Measurements from ENCODE around the gene NEK3. TPM values are rescaled to one million over a fixed set of nuclear protein-coding genes. Genes with fewer than 3 reads are reported as not detected.

NEK3 gene
- total and polyA plus RNA-seq, 2 of the 4 experiments (the other 2 are of a cell fraction): 3.6 to 9.2 TPM

DNA sequence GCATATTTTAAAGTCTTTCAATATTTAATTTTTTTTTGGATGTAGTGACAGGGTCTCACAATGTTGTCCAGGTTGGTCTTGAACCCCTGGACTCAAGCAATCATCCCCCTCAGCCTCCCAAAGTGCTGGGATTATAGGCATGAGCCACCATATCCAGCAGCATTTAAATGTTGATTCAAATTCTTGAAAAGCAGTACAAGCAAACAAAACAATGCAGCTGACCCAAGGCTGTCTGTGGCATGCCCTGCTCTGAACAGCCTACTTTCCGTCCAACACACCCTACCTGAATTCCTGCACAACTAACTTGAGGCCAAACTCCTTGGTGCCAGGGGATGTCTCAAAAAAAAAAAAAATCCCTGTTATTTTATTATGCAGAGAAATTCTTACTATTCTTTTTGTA is 53.6 kb downstream of the NEK3 start:
- Histone ChIP-seq H3K9me1 (ENCODE audit: insufficient read depth, low read length) (no peaks in the 10 kb centered on the region), H4K20me1 (ENCODE audit: insufficient read depth, low read length) (no peaks in the 10 kb centered on the region), H3K27me3 (ENCODE audit: control insufficient read depth, insufficient read depth, low read length) (peaks cover 2% of the 10 kb centered on the region; the same call in 1 of the 2 replicates), H3K18ac (ENCODE audit: low read depth, low read length) (no peak overlapping the region), H3K9ac (ENCODE audit: low read depth, low read length) (no peak overlapping the region), H3K4me3 (ENCODE audit: insufficient read depth, low read depth, low read length) (no peak overlapping the region), H2BK120ac (ENCODE audit: low read depth, low read length) (no peak overlapping the region), H3K9me3 (ENCODE audit: control insufficient read depth, insufficient read depth, low read length) (no peaks in the 10 kb centered on the region), H3K4me1 (ENCODE audit: control insufficient read depth, insufficient read depth, low read length) (no peaks in the 10 kb centered on the region), H2AK9ac (replicated peaks; ENCODE audit: low read depth, low read length, poor library complexity) (no peak overlapping the region), H3K79me1 (ENCODE audit: low read depth in 1 of 2, low read length in 2 of 2) (no peaks in the 10 kb centered on the region), H3K36me3 (ENCODE audit: control insufficient read depth, insufficient read depth, low read length) (no peaks in the 10 kb centered on the region), H4K8ac (ENCODE audit: low read depth in 2 of 2, low read length in 2 of 2) (no peak overlapping the region), H3K23ac (ENCODE audit: low read depth, low read length) (no peak overlapping the region), H3K4ac (ENCODE audit: low read depth, low read length) (no peak overlapping the region), H3K56ac (ENCODE audit: extremely low read depth, insufficient read depth, low read length) (no peak overlapping the region), H3K4me2 (ENCODE audit: low read depth, low read length) (no peak overlapping the region), H2BK20ac (ENCODE audit: low read depth, low read length) (no peak overlapping the region), H2AK5ac (ENCODE audit: low read depth, low read length) (no peak overlapping the region), H2AFZ (replicated peaks; ENCODE audit: low read length, poor library complexity) (no peak overlapping the region), H4K91ac (ENCODE audit: insufficient read depth, low read depth, low read length) (no peak overlapping the region), H2BK15ac (ENCODE audit: low read depth, low read length) (no peak overlapping the region), H3K27ac (ENCODE audit: insufficient read depth, low read length) (no peak overlapping the region), H2BK5ac (ENCODE audit: low read depth, low read length, poor library complexity, severe bottlenecking) (no peak overlapping the region), H3K14ac (replicated peaks; ENCODE audit: low read depth, low read length) (no peak overlapping the region), H4K5ac (ENCODE audit: low read depth, low read length) (no peak overlapping the region)
- in situ Hi-C loops (cut with MboI; ENCODE audit: low sequenced_read_pairs): loop anchor here (25.0 kb wide), 1 partner anchor 969 kb away; no protein-coding TSS in a partner anchor
- no CpG with 5 or more reads among the region's 1 CpG for WGBS, 2 experiments (ENCODE audit: extremely low coverage in 2 of 2, insufficient read length in 1 of 2)
- no peak for DNase-seq
- CTCF ChIA-PET: interaction anchor here (0.8 kb wide), 1 partner anchor 22 kb away, joined by 3 read pairs; no protein-coding TSS in a partner anchor
- intact Hi-C loops (cut with micrococcal nuclease): no loop called here
- POLR2A ChIA-PET (ENCODE audit: unreplicated experiment): no interaction called here
- dilution Hi-C loops (cut with HindIII; ENCODE audit: low sequenced_read_pairs, unreplicated experiment): no loop called here
- TF ChIP-seq MAZ (IDR thresholded peaks at IDR 0.05; ENCODE audit: borderline replicate concordance, low read depth, low read length): no peak
- BruUV-seq (replicated peaks): no TSS peak
- no peak for ATAC-seq (ENCODE audit: low read depth)
